RPMI7951 (cell line): ENCODE results near the gene CRMP1. TPM values are rescaled to one million over a fixed set of nuclear protein-coding genes. Genes with fewer than 3 reads are reported as not detected.
"Not testable (repeated sequence)": the region's sequence is repeated elsewhere in the genome, so short reads cannot be mapped to it uniquely, and the experiment has no call there.

Experiments
- DNase-seq: peaks from one replicate; pipeline ENCODE4 v3.0.0-alpha.2; 2012; ENCODE audit warnings: low read depth
- total RNA-seq: library from RNA; depleted of rRNA; stranded (reverse); fragments of >200 nt; shearing (Covaris generic); gene quantifications from 2 replicates; pipeline ENCODE4 v1.2.3, GENCODE V29; 2014

The CRMP1 gene
- total RNA-seq, 1 experiment from 2014 or later, result under 0.01 TPM

DNA sequence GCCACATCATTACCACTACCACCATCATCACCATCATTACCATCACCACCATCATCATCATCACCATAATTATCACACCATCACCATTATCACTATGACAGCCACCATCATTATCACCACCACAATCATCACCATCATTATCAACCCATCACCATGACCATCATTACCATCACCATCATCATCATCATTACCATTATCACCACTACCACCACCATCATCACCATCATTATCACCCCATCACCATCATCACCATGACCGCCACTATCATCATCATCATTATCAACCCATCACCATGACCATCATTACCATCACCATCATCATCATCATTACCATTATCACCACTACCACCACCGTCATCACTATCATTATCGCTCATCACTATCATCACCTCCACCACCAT is 36.5 kb downstream of the CRMP1 start:
- not testable (repeated sequence) for DNase-seq

DNA sequence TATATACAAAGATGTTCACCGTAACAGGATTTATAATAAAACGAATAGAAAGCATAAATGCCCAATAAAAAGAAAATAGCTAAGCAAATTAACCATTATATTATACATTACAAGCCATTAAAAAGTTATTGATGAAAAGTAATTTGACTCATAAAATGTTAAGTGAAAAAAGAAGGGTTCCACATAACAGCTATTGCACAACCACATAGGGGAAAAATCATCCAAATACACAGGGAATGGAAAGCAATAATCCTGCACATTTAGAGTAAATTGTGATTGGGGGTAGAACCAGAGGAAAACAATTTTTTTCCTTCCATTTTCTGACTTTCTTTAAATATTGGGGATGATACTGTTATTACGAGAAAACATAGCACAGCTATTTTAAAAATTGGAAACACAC is 38.0 kb downstream of the CRMP1 start:
- DNase-seq, result no peak

DNA sequence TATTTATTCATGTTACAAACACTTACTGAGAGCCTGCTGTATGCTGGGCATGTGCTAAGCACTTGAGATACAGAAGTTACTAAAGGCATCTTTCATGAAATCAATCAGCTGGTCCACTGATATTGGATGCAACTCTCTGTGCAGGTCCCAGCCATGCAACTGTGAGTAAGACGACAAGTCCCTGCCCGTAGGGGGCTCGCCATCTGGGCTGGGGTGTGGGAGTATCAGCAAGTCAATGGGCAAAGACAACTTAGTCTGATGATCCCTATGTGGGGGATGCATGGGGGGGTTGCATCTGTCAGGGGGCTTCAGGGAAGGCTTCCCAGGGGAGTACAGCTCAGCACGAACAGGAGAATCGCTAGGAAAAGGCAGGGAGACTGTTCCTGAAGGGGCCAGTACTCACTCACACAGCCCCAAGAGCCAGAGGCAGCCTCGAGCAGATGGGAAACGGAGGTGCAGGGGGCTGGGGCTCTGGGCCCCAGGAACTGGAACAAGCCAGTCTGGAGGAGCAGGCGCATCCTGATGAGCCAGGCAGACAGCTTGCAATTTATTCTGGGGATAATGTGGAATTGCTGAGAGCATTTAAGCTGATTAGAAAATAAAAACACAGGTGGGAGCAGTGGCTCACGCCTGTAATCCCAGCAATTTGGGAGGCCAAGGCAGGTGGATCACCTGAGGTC is 40.2 kb downstream of the CRMP1 start:
- no peak for DNase-seq

DNA sequence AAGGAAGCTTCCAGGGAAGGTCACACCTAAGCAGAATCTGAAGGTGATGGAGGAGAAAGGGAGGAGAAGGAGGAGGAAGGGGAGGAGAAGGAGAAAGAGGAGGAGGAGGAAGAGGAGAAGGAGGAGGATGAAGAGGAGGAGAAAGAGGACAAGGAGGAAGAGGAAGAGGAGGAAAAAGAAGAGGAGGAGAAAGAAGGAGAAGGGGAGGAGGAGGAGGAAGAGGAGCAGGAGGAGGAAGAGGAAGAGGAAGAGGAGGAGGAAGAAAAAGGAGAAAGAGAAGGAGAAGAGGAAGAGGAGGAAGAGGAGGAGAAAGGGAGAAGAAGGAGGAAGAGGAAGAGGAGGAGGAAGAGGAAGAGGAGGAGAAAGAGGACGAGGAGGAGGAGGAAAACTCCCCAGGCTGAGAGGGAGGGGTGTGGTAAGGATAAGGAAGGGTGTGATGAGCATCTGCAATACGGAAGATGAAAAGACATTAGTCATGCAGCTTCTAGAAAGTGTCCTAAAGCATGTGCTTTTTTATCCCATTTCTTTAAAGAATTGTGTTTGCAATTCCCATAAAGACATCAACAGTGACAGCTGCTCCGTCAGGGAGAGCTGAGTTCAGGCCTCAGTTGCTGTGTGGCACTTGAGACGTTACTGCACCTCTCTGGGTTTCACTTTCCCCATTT is 41.1 kb downstream of the CRMP1 start:
- DNase-seq, result no peak

DNA sequence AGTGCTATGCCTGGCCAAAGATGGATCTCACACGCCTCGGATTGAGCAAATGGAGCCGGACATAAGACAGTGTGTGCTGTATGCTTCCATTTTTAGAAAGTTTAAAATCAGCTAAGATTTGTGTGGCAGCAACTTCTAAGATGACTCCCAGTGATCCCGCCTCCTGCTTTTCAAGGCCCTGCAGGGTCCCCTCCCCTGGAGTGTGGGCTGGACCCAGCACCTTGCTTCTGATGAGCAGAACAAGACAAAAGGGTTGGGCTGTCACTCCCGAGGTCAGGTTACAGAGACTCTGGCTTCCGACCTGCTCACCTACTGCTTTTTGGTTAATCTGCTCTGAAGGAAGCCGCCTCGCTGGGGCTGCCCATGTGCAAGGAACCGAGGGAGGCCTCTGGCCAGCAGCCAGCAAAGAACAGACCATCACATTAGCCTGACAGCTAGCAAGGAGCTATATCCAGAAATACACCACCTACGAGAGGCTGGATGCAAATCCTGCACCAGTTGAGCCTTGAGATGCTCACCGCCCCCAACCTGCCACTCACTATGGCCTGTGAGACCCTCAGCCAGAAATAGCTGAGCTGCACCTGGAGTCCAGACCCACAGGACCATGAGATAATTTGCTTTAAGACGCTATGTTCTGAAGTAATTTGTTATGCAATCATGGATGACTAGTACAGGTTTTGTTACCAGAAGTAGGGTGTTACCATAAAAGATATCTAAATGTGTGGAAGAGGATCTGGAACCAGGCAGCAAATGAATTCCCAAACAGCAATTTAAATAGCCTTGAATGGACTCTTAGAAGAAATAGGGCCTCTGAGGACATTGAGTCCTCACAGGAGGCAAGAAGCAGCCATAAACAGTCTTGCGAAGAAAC is 47.6 kb downstream of the CRMP1 start:
- DNase-seq, result no peak

DNA sequence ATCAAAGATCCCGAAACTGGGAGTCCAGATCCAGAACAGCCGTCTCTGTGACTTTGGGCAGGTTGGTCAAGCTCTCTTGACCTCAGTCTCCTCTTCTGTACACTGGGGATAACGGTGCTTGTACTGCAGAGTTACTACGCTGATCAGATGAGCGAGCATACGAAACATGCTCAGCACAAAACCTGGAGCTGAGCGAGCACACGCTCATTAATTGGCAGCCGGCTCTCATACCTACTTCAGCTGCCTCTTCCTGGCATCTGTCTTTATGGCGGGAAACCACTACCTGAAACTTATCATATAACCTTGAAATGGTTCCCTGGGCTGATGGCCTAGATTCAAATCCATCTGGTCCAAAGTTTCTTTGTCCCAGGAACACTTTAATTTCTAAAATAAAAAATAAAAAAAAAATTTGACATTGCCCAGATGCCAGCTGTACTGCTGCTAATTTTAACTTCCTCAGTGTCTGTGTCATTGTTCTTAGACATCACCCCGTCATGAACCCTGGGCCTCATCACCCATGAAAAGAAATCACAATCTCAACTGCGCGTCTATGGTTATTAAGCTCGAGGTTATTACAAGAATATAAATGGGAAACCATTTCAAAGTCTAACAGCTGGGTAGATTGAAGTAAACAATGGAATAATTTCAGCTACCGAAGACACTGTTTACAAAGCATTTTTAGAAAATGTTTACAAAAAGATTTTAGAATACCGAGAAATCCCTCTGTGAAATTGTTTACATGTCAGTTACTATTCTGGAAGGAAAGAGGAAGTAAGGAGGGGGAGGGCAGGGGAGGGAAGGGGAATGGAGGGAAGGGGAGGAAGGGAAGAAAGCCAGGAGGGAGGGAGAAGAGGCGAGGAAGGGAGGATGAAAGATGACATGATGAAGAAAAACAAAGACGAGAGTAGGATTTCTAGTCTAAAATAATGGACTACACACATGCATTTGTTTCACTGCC is 49.0 kb downstream of the CRMP1 start:
- DNase-seq, result no peak

DNA sequence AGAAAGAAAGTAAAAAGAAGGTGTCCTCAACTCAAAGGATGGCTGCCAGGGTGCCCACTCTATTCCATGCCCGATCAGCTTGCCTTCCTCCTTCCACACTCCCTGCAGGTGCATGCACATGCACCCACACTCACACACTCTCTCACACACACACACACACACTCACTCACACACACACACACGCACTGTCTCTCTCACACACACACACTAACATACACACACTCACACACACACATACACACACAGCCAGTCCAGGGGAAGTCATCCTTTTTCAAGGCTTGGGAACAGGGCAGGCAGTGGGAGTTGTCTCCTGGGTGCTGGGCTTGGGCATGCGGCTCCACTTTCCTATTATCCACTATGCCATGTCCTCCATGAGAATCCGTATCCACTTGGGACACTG is 50.4 kb downstream of the CRMP1 start:
- no peak for DNase-seq

DNA sequence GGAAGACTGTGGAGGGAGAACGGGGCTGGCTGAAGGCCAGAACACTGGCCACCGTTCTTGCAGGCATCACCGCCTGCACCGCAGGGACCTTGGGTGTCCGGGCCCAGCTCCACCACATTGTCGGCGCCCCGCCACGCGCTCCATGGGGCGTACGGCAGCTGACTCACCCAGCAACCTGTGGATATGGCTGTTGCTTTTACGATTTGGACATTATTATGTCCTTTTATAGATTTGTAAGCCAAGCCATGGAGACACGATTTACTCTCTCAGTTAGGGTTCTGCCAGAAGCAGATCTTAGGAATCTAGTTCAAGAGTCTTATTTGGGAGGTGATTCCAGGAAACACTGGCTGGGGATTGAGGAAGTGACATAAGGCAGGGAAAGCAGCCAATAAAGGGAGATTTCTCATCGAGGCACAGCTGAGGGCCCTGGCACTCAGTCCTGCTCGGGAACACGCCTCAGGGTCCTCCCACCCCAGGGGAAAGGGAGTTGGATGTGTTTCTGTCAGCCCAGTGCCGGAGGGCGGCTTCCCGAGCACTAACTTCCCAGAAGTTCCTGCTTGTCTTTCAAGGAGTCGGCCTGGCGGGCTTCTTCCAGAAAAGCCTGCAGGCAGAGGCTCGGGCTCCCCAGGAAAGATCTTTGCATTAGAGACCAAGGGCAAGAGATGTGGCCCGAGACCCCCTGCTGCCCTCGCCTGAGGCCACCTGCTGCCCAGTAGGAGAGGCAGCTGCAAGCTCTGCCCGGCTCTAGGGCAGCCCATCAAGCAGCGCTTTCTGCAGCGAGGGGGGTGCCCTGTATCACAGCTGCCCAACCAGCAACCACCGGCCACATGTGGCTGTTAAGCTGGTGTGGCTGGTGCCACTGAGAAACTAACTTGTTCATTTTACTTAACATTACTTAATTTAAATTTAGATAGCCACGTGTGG is 52.9 kb downstream of the CRMP1 start:
- peak; percentile 36 for DNase-seq

DNA sequence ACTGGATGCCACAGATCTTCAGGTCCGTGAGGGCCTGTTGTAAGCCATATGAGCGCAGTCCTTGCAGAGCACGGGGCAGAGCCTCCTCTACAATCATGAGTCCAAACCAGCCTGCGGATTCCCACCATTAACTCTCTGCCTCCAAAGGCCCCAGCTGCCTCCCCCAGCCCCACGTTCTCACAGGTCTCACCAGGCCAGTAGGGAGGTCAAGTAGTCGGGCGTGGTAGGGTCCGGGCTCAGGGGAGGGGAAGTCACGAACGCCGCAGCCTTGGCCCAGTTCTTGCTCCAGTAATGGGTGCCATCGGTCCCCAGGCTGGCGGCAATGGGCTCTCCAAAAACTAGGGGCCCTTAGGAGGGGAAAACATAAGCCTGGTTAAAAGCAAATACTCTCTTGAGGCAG is 53.6 kb downstream of the CRMP1 start:
- DNase-seq, result no peak

DNA sequence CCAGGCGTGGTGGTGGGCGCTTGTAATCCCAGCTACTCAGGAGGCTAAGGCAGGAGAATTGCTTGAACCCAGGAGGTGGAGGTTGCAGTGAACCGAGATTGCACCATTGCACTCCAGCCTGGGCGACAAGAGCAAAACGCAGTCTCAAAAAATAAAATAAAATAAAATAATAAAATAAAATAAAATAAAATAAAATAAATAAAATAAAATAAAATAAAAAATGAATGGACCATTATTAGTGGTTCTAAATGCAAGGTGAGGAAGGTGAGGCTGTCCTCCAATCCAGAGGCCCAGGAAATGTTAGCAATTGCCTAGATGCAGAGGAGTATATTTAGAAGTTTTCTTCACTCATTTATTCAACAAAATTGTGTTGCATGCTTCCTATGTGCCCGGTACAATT is 55.4 kb downstream of the CRMP1 start:
- not testable (repeated sequence) for DNase-seq

DNA sequence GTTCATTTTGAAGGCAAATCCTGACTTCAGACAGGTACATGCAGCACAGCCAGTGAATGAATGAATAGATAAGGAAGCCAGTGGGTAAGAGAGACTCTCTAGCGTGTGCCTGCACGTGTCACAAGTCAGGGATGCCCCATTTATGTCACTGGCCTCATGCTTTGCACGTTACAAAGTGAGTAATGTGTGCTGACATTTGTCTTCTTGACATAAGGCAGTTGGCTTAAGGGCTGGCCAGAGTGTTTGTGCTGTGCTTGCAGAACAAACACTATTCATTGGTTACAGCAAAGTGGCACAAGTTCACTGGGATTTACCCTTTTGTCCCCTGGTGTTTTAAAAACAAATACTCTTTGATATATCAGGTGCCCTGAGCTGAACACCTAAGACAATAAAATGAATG is 55.9 kb downstream of the CRMP1 start:
- no peak for DNase-seq

DNA sequence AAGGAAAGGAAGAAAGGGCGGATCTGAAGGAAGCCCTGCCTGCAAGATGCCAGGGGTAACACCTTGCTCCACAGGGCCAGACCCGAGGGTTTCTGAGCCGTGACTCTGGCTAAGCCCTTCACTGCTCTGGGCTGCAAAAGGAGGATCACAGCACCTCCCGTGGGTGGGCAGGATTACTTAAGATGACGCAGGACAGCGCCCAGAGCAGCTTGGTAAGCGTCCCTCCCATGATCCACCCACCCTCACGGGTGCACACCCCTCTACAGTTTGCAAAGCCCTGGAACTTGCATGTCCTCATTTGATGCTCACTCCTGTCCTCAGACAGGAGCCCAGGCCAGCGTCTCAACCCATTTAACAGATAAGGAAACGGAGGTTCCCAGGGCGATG is 64.9 kb downstream of the CRMP1 start:
- DNase-seq, result no peak

DNA sequence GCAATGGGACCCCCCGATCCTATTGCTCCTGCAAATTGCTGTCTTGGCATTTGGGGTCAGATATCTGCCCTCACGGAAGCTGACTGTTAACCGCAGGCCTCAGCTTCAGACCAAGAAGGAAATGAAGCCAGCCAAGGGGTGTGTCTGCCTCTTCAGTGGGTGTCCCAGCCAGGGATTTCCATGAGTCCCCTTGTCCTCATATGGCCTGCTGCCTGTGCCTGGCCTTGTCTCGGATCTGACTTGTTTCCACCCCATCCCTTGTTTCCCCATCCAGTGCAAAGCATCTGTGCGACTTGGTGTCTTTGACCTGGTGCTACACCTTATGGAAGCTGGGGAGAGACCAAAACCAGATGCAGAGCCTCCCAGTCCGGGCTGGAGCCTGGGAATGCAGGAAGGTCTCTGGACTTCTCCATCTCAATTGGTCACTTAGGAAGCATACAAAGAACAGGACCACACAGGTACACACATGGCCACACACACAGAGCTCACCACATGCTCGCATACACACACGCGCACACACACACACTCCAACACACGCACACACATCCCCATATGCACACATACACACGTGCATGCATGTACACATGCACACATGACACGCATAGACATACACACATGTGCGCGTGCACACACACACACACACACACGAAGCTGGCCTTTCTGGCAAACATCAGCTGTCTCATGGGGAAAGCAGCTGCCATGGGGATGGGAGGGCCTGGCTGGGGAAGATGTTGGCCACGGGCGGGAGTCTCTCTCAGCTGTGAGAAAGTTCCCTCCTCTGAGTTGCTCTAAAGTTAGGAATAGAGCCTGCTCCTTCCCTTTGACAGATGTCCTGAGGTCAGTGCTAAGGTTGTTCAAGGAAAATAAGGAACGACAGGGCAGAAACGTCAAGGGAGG is 65.5 kb downstream of the CRMP1 start:
- DNase-seq, result peak; percentile 56

DNA sequence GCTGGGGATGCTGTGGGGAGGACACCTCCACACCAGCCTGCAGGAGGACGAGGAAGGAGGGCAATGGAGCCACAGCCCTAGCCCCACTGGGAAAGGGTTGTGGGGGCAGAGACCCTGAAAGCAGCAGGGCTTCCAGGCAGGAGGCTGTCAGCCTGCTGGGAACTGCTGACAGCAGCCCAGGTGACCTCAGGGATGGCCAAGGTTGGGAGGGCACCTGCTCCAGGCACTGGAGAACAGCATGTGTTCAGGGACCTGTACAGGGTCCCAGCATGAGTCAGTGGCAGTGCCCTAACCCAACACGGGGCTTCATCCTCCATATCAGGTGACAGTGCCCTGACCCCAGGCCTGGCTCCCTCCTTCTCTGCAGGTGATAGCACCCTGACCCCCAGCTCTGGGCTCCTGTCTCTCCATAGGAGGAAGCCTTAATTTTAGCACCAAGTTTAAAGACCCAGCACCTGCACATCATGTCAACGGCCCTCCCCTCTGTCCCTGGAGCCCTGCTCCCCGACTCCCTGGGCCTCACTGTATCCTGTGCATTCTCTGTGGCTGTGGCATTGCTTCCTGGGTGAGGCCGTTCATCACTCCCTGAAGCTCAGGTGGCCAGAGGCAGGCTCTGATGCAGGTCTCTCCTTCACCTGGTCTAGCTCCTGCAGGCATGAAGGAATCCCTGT is 66.3 kb downstream of the CRMP1 start:
- no peak for DNase-seq

DNA sequence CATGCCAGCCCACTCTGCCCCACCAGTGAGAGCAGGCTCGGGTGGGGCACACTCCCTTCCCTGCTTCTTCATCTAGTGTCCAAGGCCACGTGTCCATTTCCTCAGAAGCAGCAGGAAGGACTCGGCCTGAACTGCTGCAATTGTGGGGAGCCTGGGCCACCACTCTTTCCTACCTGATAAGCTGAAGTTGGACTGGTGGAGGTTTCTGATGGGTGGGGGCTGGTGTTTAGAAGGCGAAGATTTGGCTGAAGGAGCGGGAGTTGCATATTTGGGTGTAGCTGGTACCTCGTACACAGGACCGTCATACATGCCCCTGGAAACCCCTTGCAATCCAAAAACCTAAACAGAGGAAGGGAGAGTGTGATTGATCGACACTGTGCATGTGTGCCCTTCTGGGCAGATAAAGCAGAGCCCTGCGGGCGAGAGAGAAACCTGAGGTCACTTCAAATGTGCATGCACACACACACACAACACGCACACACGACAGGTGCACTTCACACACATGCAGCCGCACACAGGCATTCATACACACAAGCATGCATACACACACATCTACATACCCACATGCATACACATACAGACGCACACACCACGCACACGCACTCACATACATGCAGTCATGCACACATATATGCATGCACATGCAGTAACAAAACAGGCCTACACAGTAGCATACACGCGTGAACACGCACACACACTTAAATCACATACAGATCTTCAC is 67.4 kb downstream of the CRMP1 start:
- DNase-seq, result no peak

DNA sequence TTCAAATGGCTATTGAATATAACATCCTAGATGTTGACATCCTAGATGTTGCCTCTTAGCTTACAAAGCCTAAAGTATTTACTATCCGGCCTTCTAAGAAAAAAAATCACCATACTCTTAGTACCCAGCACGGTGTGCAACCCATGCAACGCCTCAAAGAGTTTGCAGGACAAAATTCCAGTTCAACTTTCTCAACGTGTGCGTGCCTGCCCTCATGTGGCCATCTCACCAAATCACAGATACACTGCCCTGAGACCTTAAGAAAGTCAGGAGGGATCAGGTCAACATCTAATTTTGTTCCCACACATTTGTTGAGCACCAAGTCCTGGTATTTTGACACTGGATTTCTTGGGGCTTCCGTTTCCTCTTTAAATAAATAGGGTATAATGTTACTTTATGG is 68.3 kb downstream of the CRMP1 start:
- peak; percentile 36 for DNase-seq

DNA sequence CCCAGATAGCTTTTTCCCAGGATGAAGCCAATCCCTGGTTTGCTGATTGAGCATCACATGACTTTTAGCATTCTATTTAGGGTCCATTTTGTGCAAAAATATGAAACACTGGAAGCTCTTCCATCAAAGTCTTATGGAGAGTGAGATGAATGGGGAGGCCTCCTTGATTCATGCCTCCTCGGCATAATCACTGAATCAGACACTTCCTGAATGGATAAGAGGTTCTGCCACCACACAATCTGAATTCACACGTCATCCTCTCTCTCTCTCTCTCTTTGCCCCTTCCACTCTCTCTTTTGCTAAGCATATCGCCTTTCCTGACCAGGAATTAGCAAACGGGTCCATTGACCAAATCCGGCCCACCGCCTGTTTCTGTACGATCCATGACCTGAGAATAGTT is 68.7 kb downstream of the CRMP1 start:
- DNase-seq, result no peak

DNA sequence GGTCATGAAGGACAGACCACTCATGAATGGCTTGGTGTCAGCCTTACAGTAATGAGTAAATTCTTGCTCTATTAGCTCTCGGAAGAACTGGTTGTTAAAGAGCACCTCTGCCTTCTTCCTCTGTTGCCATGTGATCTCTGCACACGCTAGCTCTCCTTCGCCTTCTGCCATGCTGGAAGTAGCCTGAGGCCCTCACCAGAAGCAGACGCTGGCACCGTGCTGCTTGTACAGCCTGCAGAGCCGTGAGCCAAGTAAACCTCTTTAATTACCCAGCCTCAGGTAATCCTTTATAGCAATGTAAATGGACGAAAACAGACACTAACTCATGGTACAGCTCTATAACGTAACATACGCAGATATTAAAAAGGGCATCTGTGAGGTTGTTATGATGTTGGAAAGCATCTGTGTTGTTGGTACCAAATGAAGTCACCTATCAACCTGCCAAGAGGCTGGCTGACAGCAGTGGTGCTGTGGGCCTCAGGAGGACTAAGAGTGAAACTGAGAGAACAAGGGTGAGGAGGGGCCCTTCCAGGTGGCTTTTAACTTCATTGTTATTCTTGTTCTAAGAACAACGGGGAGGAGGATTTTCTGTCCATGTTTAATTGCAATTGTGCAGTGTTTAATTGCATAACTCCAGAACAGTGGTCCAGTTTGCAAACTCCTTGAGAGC is 69.2 kb downstream of the CRMP1 start:
- no peak for DNase-seq
